Eye (tissue), 1 donor: Measurements from ENCODE around the gene SDC1.
"Not testable (repeated sequence)": the region's sequence is repeated elsewhere in the genome, so short reads cannot be mapped to it uniquely, and the experiment has no call there.

Experiments
- DNase-seq: peaks from one replicate; pipeline ENCODE4 v3.0.0-alpha.2; 2015

The SDC1 gene

DNA sequence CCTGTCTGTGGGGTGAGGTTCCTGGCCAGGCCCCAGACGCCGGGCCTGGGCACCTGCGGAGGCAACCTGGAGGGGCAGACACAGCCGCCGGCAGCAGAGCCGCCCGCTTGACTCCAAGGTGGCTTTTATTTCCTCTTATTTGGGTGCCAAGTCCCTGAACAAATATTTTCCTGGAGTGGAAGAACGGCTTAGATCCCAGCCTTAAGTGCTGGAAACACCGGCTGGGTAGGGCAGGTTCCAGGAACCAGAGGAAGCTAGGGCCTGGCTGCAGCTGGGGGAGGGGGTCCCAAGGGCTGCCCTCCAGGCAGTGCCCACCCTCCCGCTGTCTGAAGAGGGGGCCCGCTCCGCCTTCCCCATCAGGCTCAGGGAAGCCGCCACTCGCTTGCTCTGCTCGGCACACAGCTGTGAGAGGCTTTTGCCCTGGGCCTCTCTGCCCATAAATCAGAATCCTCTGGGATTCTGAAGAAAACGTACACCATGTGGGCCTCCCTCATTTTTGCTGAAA is 28.2 kb downstream of the SDC1 start:
- DNase-seq, result peak; percentile 49

DNA sequence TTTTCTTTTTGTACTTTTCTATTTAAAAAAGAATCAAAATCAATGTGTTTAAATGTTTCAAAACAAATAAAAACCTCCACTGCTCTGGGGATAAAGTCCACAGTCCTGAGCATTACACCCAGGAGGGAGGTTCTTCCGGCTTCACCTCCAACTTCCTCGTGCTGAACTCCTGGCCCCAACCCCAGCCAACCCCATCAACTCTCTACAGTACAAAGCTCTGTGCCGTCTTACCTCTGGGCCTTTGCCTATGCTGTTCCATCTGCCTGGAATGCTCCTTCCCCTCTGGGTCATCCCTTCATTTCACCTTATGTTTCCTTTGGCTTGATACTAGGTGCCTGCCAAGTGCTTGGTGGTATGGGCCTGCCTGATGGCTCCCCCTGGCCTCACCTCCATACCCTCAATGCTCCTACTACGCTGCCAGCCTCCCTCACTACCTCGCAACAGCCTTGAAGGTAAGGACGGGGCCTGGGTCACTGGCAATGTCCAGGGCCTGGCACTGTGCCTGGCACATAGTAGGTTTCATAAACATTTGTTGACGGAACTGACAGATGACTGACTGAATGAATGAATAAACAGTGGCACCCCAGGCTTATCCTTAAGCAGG is 28.8 kb downstream of the SDC1 start:
- no peak for DNase-seq

DNA sequence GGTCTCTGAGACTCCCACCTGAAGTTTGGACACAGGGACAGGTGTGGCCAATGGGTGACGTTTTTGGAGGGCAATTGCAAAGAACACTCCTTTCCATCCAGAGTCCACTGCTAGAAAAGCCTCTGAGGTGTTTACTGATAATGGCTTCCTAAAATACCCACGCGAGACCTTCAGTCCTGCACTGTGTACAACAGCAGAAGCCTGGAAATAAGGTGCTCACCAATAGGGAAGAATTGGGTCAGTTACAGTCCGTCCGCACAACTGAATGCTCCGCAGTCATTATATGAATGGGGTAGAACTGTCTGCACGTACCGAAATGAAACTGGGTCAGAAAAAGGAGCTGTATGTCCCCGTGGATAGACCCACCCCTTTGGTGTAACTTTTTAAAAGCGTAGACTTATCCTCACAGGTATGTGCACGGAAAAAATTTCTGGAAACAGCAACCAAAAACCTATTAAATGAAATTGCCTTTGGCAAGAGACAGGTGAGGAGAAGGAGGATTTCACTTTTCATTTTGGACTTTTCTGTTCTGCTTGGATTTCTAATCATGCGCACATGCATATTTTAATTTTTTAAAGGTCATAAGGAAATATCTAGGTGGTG is 29.4 kb downstream of the SDC1 start:
- DNase-seq, result no peak

DNA sequence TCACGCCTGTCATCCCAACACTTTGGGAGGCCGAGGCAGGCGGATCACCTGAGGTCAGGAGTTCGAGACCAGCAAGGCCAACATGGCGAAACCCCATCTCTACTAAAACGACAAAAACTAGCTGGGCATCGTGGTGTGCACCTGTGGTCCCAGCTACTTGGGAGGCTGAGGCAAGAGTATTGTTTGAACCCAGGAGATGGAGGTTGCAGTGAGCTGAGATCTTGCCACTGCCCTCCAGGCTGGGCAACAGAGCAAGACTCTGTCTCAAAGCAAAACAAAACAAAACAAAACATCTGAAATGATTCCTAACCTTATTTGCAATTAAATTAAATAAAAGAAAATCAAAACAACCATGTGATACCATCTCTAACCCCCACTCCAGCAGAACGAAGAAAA is 29.9 kb downstream of the SDC1 start:
- DNase-seq, result not testable (repeated sequence)

DNA sequence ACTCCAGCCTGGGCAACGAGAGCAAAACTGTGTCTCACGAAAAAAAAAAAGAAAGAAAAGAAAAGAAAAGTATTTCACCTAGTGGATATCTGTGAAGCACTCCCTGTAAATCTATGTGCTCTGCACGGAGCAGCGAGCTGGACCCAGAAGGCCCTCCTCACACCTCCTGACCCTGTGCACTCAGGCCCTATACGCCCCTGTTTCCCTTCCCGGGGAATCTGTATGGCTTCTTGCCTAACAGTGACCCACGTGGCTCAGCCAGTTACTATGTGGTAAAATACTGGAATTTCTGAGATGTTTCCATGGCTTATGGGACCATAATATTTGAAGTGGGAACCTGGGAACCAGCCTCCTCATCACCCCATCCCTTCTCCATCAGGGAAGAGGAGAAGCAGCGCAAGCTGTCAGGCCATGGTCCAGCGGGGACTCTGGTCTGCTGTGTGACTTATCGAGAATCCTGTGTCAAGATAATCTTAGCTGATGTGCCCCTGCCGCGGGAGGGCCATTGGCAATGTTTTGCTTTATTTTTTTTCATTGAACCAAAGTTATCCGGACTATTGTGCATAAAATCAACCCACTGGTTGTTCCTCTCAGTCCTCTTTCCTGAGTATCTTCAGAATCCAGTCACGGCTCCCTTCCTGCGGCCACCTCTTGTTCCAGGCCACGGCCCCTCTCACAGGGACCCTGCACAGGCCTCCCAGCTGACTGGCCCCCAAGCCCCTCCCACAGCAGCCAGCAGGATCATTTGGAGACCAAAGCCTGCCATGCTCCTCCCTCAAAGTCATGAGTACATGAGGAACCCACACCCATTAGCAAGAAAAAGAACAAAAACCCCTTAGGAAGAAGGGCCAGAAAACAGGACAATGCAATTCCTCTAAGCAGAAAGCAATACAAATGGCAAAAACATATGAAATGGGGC is 30.6 kb downstream of the SDC1 start:
- DNase-seq, result no peak

DNA sequence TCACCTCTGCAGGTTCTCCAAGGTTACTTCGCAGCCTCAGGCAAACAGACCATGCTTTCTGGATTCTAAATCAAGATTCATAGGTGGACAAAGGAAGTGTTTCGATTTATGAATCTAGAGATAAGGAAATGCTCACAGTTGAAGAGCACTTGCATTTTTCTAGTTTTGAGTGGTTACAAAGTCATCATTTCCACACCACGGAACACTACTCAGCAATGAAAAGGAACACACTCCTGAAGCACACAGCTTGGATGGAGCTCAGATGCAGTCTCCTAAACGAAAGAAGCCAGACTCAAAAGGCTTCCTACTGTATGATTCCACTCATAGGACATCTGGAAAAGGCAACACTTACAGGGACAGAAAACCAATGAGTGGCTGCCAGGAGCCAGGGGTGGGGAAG is 31.7 kb downstream of the SDC1 start:
- DNase-seq, result no peak

DNA sequence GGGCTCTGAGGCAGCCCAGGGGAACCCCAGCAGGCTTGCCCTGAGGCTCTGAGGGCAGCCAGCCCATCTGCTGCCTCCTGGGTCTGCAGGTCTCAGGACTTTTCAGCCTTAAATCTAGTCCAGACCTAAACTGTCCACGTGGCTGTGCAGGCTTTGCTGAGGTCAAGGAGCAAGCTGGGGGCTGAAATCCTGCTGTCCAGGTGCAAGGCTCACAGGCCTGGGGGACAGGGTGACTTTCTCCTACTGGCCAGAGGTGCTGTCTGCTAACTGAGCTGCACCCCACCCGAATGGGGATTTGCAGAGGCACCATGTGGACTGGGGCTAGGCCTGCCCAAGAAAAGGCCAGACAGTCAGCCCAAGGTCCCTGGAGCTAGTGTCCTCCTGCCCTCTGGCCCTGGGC is 32.1 kb downstream of the SDC1 start:
- DNase-seq, result no peak

DNA sequence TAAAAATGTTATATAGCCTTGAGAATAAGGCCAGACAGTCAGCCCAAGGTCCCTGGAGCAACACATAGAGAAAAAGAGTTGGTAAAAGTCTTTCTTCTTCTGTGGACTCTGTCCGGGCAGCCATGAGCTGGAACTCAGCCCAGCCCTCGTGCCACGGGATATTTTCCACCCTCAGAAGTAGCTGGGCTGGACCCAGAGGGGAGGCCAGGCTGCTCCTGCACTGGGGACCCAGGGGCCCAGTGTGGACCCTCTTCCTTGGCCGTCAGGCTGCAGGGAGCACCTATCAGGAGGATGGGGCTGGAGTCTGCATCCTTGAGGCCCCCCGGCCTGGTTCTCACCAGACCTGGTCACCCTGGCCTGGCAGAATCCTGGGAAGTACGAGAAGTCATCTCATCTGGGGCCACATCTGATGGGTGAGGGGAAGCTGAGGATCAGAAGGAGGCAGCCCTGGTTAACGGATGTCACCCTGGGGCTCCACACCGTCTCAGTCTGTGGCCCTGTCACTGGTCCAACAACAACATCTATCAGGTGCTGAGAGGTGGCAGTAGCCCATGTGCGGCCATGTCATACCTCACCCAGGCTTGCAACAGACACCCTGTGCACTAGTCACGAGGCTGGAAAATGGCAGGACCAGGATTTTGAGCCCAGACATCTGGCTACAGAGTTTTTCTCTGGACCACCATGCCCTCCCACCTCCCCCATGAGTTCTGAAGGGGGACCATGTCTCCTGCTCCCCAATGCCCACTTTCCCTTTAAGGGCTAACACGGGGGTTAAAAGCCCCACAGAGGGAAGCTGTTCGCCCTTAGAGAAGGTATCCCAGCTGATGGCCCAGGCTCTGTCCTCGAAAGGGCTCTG is 33.0 kb downstream of the SDC1 start:
- DNase-seq, result no peak

DNA sequence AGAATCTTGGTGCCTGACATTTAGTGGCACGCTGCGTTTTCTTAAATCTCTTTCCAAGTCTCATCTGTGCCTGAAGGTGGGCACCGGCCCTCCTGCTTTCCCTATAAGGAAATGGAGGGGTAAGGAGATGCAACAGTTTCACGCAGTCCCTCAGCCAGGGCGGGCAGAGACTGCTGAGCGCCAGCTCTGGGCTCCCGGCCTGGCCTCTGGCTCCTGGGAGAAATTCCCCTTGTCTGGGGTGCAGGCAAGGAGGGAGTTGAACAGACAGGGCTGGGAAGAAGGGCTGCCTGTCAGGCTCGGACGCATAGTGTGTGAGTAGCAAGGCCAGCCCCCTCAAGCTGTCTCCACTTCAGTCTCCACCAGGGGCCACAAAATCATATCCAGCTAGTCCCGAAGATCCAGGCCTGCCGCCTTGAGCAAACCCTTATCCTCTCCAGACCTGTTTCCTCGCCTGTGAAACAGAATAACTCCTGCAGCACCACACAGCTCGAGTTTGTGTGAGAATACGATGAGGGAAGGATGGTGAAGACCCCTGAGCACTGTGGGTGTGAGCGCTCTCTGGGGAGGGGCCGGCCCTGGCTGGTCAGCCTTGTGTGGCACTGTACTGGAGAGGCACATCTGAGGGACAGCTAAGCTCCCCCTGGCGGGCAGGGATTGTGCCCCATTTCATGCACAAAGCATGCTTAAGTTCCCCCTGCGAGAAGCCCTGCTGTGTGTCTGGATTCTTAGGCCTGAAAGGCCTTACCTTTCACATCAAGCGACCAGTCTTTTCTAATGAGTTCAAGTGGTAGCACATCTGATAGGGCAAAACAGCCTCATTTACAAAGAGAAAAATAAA is 33.8 kb downstream of the SDC1 start:
- DNase-seq, result no peak

DNA sequence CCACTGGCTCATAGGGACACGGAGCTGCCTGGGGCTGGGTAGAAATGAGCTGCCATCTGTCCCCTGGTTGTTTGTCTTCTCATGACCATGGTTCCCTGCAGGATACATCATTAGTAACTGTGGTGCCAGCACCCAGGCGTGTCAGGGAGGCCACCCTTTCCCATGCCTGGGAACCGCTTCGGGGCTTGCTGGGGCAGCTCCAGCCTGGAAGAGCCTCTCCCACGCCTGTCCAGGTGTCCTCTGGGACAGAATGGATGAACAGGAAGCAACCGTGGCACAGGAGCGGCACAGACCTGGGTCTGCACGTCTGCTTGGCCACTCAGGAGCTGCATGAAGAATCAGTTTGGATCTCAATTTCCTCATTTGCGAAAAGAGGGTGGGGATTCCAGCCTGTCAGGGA is 34.8 kb downstream of the SDC1 start:
- no peak for DNase-seq

DNA sequence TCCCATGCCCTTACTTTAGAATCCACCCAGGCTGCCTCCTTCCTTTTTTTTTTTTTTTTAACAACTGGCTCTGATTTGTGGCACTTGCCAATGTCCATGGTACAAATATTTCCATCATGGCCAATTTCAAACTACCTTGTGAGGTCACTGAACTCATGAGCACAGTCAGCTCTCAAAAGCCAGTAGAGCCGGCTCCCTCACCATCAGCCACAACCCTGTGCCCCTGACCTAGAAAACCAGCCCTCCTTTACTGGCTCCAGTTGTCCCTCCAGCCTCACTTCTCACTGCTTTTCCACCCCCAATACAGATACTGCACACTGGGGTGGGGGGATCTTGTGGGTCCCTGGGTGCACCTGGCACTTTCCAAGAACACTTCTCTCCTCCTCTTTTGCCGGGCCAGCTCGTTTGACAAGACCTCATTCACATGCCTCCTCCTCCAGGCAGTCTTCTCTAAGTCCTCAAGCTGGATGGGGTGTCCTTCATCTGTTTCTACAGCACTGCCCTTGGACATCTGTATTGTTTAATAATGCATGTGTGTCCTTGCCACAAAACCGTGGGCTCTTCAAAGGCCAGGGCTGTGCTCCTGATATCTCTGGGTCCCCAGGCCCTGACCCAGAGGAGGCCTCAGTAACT is 35.5 kb downstream of the SDC1 start:
- DNase-seq, result no peak

DNA sequence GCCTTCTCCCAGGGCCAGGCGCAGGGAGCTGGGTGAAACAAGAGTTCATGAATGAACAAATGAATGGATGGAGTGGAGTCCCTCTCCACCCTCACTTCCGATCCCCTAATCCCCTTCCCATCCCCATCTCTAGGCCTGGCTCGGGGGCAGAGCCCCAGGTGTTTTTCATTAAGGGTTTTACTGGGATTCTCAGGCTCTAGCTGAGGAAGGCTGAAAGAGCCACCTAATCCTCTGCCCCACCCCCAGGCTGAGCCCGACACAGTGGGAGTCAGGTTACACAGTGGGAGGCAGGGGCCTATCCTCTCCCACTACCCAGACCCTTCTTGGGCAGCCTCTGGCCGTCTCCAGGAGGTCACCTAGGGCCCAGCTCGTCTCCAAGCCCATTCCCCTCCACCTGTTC is 36.1 kb downstream of the SDC1 start:
- DNase-seq, result peak; percentile 74

DNA sequence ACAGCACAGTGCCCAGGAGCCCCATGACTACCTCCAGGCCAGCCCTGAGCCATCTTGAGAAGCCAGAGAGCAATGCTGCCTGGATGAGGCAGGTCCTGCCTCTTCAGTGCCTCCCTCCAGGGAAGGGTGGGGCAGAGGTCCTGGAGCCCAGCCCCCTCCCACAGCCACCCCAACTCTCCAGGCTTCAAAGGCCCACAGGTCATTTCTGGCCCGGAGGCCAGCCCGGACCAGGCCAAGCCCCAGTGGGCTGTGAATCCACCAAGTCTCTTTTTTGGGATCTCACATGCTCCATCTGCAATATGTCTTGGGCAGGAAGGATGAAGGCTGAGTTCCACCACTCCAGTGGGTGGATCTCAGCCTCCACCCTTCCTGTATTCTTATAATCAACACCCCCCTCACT is 36.7 kb downstream of the SDC1 start:
- DNase-seq, result no peak

DNA sequence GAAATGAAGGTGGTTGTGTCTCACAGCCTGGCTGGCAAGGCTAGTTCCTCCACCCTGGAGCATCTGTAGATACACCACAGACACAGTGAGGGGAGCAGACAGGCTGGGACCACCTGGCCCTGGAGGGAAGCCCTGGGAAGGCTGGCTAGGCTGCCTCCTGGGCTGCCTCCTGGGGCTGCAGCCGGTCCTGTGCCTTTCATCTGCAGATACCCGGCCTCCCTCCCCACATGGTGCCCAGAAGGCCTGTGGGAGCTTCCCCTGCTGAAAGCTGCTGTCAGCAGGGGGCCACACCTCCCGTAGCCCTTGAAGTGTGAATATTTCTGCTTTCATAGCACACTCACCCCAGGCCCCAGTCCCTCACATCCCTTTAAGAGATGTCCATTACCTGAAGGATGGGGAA is 37.6 kb downstream of the SDC1 start:
- no peak for DNase-seq

DNA sequence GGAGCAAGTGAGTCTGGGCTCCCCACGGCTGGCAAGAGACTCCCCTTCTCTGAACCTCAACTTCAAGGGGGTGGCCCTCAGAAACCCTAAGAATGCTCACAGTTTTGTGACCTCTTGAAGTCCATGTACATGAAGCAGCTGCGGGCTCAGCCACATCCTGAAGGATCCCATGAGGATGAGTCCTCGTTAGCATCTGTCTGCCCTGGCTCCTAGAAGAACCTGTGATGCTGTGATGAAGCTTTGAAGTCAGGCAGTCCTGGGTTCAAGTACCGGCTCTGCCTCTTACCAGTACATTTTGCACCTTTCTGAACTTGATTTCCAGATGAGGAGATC is 38.1 kb downstream of the SDC1 start:
- DNase-seq, result no peak

DNA sequence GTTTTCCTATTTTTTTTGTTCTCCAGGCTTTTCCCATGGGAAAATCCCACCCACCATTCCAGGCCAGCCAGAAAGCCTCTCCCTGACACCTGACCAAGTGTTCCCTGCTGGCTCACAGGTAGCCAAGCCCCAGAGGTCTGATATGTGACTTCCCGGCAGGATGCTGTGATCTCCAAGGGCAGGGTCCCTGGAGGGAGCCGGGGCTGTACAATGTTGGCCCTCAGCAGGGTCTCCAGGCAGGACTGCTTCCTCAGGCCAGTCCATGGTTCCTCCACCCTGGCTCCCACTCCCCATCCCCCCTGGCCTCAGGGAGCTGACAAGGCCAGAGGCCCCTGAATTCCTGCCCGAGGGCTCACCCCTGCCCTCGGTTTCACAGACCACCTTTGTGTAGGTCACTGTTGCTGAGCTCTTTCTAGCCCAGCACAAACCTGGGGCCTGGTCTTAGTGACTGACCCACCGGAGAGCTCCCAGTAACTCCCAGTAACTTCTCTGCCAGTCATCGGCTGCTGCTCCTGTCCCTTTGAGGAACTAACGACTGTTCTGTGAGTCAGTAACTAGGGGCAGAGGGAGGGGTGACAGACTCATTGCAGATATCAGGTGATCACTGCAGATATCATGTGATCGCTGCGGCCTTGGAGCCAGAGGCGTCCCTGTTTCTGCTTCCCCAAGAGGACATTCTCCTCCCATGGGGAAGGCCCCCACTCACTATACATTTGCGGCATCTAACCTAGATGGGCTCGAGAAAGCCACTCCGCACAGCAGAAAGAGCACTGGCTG is 38.7 kb downstream of the SDC1 start:
- no peak for DNase-seq

DNA sequence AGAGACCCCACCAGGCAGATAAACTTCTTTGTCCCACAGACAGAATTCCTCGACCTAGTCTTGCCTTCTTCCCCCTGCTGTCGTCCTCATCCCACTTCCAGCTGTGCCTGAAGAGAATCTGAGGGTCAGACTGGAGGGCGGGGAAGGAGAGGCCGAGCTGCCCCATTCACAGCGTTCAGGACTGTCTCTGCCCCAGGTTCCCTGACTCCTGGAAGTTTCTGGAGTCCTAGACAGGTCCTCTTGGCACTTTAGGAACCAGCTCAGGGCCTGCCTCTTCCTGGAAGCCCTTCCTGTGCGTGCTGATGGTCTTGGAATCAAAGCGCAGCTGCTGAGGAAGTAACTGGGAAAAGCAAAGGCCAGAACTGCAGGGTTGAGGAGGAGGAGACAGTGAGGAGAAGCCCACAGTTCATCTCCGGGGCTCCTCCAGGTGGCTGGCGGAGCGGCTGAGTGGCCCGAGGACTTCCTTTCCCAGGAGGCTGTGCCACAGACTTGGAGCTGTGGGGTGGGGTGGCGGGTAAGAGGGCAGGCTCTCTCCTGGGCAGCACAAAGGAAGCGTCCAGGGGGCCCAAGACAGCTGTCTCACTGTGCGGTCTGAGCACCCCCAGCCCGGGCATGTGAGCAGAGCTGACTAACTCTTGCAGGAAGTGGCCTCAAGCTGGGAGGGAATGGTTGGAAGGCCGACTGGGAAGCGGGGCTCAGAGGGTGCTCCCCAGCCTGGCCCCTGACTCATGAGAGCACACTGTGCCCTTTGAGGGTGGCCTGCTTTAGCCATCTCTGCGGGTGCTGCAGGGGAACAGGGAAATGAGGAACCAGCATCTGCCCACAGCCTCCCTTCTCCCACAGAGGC is 39.5 kb downstream of the SDC1 start:
- no peak for DNase-seq

DNA sequence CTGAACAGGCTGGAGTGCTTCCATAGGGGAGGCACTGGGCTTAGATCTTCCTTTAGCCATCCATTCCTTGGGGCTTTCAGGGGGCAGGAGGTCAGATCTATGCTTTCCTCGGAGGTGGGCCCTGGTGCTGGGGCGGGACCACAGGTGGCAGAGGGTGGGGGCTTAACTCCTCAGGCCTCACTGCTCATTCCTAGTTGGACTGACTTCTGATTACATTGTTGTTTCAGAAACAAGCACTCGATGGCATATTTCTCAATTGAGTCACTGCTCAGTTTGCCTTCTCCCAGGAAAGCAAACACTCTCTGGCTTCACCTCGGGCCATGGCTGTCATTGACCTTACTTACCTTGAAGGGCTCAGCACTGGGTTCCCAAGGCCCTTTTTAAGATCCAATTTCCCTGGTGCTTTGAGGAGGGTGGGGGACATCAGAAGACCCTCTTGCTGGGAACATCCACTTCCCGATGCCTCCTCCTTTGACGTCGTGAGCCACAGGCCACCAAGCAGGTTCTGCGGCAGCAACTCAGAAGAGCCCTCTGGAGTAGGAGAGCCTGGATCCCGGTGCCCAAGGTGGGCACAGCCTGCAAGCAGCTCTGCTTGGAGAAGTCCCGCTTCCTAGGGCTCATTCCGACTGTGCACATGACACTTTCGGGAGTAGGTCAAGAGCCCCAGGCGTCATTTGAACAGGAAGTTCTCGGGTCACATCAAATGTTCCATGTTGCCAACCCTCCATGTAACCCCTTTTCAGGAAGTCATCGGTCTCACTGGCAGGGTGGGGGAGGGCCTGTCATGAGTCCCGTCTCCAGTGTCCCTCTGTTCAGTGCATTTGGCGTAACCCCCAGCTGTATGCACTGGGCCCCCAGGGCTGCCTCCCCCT is 40.6 kb downstream of the SDC1 start:
- DNase-seq, result no peak

DNA sequence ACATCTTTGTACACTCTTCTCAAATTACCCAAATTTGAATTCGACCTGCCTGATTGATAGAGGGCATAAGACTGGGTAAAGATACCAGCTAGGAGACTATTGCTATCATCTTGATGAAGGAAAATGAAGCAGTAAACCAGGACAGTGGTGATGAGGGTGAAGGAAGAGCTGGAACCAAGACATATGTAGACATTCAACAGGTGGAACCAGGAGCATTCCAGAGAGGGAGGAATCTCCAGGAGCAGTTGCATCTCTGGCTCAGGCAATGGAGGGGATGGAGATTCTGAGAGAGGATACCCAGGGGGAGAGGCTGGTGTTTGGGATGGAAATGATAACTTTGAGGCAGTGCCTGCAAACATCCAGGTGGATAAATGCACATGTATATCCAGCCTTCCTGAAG is 41.6 kb downstream of the SDC1 start:
- DNase-seq, result no peak
